K562 (cell line): ENCODE results near the gene MYO1E. TPM values are rescaled to one million over a fixed set of nuclear protein-coding genes. Genes with fewer than 3 reads are reported as not detected.

Source experiments
- ATAC-seq: fragments of 200-7000 bp; cut with Tn5 transposase; 3 replicates; pipeline ENCODE4 v1.9.1; 2020; ENCODE audit warnings: moderate library complexity
- BruUV-seq: library from RNA; stranded (reverse); fragments of 400-500 nt; replicated peaks from 2 replicates; lab custom pipeline; 2021; lab: Mats Ljungman, UMichigan
- CTCF ChIA-PET: fragments of 300-600 bp; formaldehyde crosslinking; extraction: SDS; loops from one replicate; lab custom pipeline; 2021; ENCODE audit warnings: low intra/inter-chr PET ratio; lab: Yijun Ruan, JAX
- POLR2A ChIA-PET: fragments of 300-600, 350-650 bp; sonication (Branson Sonifier 250); formaldehyde crosslinking; extraction: SDS; loops from one replicate; lab custom pipeline; 2021; ENCODE audit warnings: antibody characterized with exemption, inconsistent platforms; lab: Yijun Ruan, JAX
- DNase-seq, 4 experiments: peaks; one replicate each; pipeline versions ENCODE4 v3.0.0 to v3.0.0-alpha.2; 2011 to 2018; ENCODE audit warnings: low spot score in 3 of 4, mixed read lengths in 3 of 4; ENCODE audit errors: extremely low read depth in 1 of 4
- FAIRE-seq: peaks from 2 replicates; lab custom pipeline; 2011; peaks lifted over from hg19 to GRCh38; lab: Jason Lieb, UNC
- H2AFZ ChIP-seq: 2 replicates; pipeline ENCODE4 v1.6.0; 2011; ENCODE audit warnings: low read depth, low read length, control low read depth, inconsistent platforms
- H3K27ac ChIP-seq: fragments of 200-600 bp; 3 replicates; pipeline ENCODE4 v1.8.0; 2011; ENCODE audit warnings: low read depth, mild to moderate bottlenecking, control low read depth, inconsistent platforms, low read length, moderate library complexity, mixed read lengths; ENCODE audit errors: extremely low read depth
- H3K27me3 ChIP-seq, 2 experiments: fragments of 300-600 bp in 1 of 2; 2 replicates in 1 of 2; 3 replicates in 1 of 2; pipeline versions ENCODE4 v1.6.0 to v1.8.0; 2011; ENCODE audit warnings: inconsistent platforms in 2 of 2, low read length in 2 of 2, mild to moderate bottlenecking in 1 of 2, mixed read lengths in 1 of 2, moderate library complexity in 1 of 2; ENCODE audit not compliant: control insufficient read depth in 2 of 2, insufficient read depth in 2 of 2
- H3K36me3 ChIP-seq: fragments of 300-600 bp; 3 replicates; pipeline ENCODE4 v1.8.0; 2011; ENCODE audit warnings: mild to moderate bottlenecking, low read length, inconsistent platforms; ENCODE audit not compliant: control insufficient read depth, insufficient read depth
- H3K4me1 ChIP-seq, 2 experiments: fragments of 200-600 bp in 1 of 2; replicated peaks in 1 of 2; 2 replicates in 1 of 2; 3 replicates in 1 of 2; pipeline versions ENCODE4 v1.5.1 to v1.8.0; 2011; ENCODE audit warnings: inconsistent platforms in 2 of 2, low read length in 2 of 2, mild to moderate bottlenecking in 1 of 2, mixed read lengths in 1 of 2, moderate library complexity in 1 of 2; ENCODE audit not compliant: control insufficient read depth in 2 of 2, insufficient read depth in 2 of 2
- H3K4me2 ChIP-seq: 2 replicates; pipeline ENCODE4 v1.6.1; 2011; ENCODE audit warnings: low read length, control low read depth, inconsistent platforms, mixed read lengths; ENCODE audit not compliant: insufficient read depth
- H3K4me3 ChIP-seq: fragments of 200-600 bp; sonication (generic), shearing (Covaris generic); 2 replicates; pipeline ENCODE4 v1.5.1; 2016; ENCODE audit warnings: control low read depth, inconsistent platforms
- H3K79me2 ChIP-seq: fragments of 200-600 bp; 3 replicates; pipeline ENCODE4 v1.8.0; 2011; ENCODE audit warnings: low read length, inconsistent platforms; ENCODE audit not compliant: control insufficient read depth, insufficient read depth
- H3K9ac ChIP-seq, 2 experiments: 2 replicates each; pipeline versions ENCODE4 v1.6.0 to v1.6.1; 2011; ENCODE audit warnings: low read depth in 2 of 2, low read length in 2 of 2, control low read depth in 1 of 2, inconsistent platforms in 1 of 2, mild to moderate bottlenecking in 1 of 2, mixed read lengths in 1 of 2; ENCODE audit not compliant: insufficient read depth in 1 of 2
- H3K9me1 ChIP-seq: one replicate; pipeline ENCODE4 v1.6.0; 2011; ENCODE audit warnings: inconsistent platforms, mild to moderate bottlenecking, low read length, moderate library complexity; ENCODE audit not compliant: control insufficient read depth, insufficient read depth
- H3K9me3 ChIP-seq: replicated peaks from 2 replicates; pipeline ENCODE4 v1.5.1; 2011; ENCODE audit warnings: low read depth, low read length, inconsistent platforms; ENCODE audit not compliant: control insufficient read depth, insufficient read depth
- H4K20me1 ChIP-seq: replicated peaks from 2 replicates; pipeline ENCODE4 v1.6.1; 2011; ENCODE audit warnings: low read length, inconsistent platforms, mixed read lengths; ENCODE audit not compliant: control insufficient read depth, insufficient read depth
- DMBX1 ChIP-seq: fragments of 250-450 bp; sonication (Bioruptor Pico); IDR thresholded peaks from 2 replicates; pipeline ENCODE4 v1.8.0; 2022; ENCODE audit warnings: inconsistent platforms, mild to moderate bottlenecking, moderate library complexity, borderline replicate concordance
- HCFC1 ChIP-seq: IDR thresholded peaks from 2 replicates; pipeline ENCODE4 v1.6.1; 2012; ENCODE audit warnings: low read depth, low read length, improper control_type of control experiment
- POLR3A ChIP-seq: IDR thresholded peaks from 2 replicates; pipeline ENCODE4 v1.6.1; 2011; ENCODE audit warnings: borderline replicate concordance, mild to moderate bottlenecking, moderate library complexity; ENCODE audit not compliant: insufficient read length, insufficient read depth; ENCODE audit errors: extremely low read depth
- POLR3G ChIP-seq: IDR thresholded peaks from 2 replicates; pipeline ENCODE4 v1.6.1; 2011; ENCODE audit not compliant: insufficient read length, insufficient replicate concordance; ENCODE audit errors: extremely low read depth
- SNIP1 ChIP-seq: fragments of 450-650 bp; IDR thresholded peaks from 2 replicates; pipeline ENCODE4 v1.7.1; 2017; ENCODE audit warnings: low read depth, mild to moderate bottlenecking
- TCFL5 ChIP-seq: fragments of 250-450 bp; sonication (Bioruptor Pico); conservative IDR thresholded peaks from 2 replicates; pipeline ENCODE4 v1.6.1; 2021; ENCODE audit warnings: mild to moderate bottlenecking, moderate library complexity, matching md5 sums
- TRIM28 ChIP-seq: fragments of 450-650 bp; IDR thresholded peaks from 2 replicates; pipeline ENCODE4 v1.6.1; 2017
- YBX1 ChIP-seq: fragments of 450-650 bp; IDR thresholded peaks from 2 replicates; pipeline ENCODE4 v1.7.1; 2016; ENCODE audit warnings: mild to moderate bottlenecking
- ZBED1 ChIP-seq: IDR thresholded peaks from 2 replicates; pipeline ENCODE4 v1.6.1; 2014
- ZBTB17 ChIP-seq: fragments of 450-650 bp; formaldehyde crosslinking; IDR thresholded peaks from 2 replicates; pipeline ENCODE4 v1.4.0; 2020; ENCODE audit warnings: mild to moderate bottlenecking
- ZNF589 ChIP-seq: fragments of 200-800 bp; sonication (Bioruptor generic); IDR thresholded peaks from 2 replicates; pipeline ENCODE4 v1.6.1; 2016; ENCODE audit warnings: low read depth, missing genetic modification characterization, missing compliant biosample characterization
- WGBS: fragments of 100-300 bp; shearing (Covaris generic); methylation state at CpG from one replicate; pipeline ENCODE4 v1.1.6; 2016; ENCODE audit warnings: low coverage, mixed read lengths; ENCODE audit not compliant: insufficient coverage; ENCODE audit errors: missing lambda C conversion rate; 5-methylcytosine and 5-hydroxymethylcytosine counted together
- in situ Hi-C: fragments of 300-500 bp; cut with MboI; formaldehyde crosslinking; loops from 4 replicates; pipeline ENCODE4 v1.15.0; 2018; ENCODE audit warnings: inconsistent platforms, mixed read lengths
- intact Hi-C: fragments of 100-400 bp; cut with micrococcal nuclease; formaldehyde crosslinking; loops from 2 replicates; pipeline ENCODE4 v1.14.2; 2022
- polyA plus RNA-seq, 8 experiments: library from polyadenylated mRNA; depleted of rRNA in 4 of 8; stranded (reverse) in 5 of 8; unstranded in 3 of 8; fragments of >200 nt; fragmentation: Nextera tagmentation in 2 of 8; fragmentation: Illumina TruSeq in 1 of 8; extraction: Ambion mirVana in 2 of 8; extraction: Trizol in 1 of 8; gene quantifications; 2 replicates each; pipeline versions ENCODE4 v1.2.1 to v1.2.3, GENCODE V29; 2011 to 2014; ENCODE audit warnings: inconsistent platforms in 1 of 8, missing spikeins in 1 of 8
- total RNA-seq, 7 experiments: library from RNA; depleted of rRNA in 6 of 7; stranded (reverse); fragments of >200 nt in 6 of 7; fragmentation: Illumina TruSeq in 2 of 7; extraction: Trizol in 2 of 7; gene quantifications; 2 replicates each; pipeline versions ENCODE4 v1.2.1 to v1.2.3, GENCODE V29; 2011 to 2021; ENCODE audit warnings: low replicate concordance in 1 of 7
- TF ChIP-seq, protein P1 (sequence below): fragments of 250-450 bp; sonication (Bioruptor Pico); IDR thresholded peaks from 2 replicates; pipeline ENCODE4 v1.4.0; 2020; ENCODE audit warnings: mild to moderate bottlenecking, moderate library complexity

The MYO1E gene
- total and polyA plus RNA-seq, 9 of the 15 experiments (the other 6 are each of a cell fraction or from before 2014, with no cell fraction given) = under 0.01 to 0.44 (median 0.01) TPM; not detected in 6

- no peaks in the 10 kb centered on the region for H3K4me1 ChIP-seq
- no peaks in the 10 kb centered on the region for H3K9me3 ChIP-seq
- ChIA-PET POLR2A (no interaction called here), CTCF (no interaction called here)
- H3K79me2 ChIP-seq = no peaks in the 10 kb centered on the region
- DNase-seq (no peak), ATAC-seq (no peak), FAIRE-seq (no peak)
- TF ChIP-seq TRIM28 = no peak
- intact Hi-C loops = no loop called here
- H2AFZ ChIP-seq = no peak overlapping the region
- no peak overlapping the region for H3K4me3 ChIP-seq
- H3K27me3 ChIP-seq = peaks cover 24 to 32% of the 10 kb centered on the region in 2 experiments
- in situ Hi-C loops = no loop called here
- no peaks in the 10 kb centered on the region for H3K36me3 ChIP-seq
- H4K20me1 ChIP-seq = no peaks in the 10 kb centered on the region
- WGBS = 0% methylated on average over 3 of the region's 3 CpGs
- H3K9ac ChIP-seq = no peak overlapping the region
- H3K9me1 ChIP-seq = no peaks in the 10 kb centered on the region
- no peak overlapping the region for H3K4me2 ChIP-seq
- no peak overlapping the region for H3K27ac ChIP-seq
- no TSS peak for BruUV-seq
Observed at GRCh38 chr15:59278120-59278519, 94.6 kb downstream of the MYO1E start.

DNA sequence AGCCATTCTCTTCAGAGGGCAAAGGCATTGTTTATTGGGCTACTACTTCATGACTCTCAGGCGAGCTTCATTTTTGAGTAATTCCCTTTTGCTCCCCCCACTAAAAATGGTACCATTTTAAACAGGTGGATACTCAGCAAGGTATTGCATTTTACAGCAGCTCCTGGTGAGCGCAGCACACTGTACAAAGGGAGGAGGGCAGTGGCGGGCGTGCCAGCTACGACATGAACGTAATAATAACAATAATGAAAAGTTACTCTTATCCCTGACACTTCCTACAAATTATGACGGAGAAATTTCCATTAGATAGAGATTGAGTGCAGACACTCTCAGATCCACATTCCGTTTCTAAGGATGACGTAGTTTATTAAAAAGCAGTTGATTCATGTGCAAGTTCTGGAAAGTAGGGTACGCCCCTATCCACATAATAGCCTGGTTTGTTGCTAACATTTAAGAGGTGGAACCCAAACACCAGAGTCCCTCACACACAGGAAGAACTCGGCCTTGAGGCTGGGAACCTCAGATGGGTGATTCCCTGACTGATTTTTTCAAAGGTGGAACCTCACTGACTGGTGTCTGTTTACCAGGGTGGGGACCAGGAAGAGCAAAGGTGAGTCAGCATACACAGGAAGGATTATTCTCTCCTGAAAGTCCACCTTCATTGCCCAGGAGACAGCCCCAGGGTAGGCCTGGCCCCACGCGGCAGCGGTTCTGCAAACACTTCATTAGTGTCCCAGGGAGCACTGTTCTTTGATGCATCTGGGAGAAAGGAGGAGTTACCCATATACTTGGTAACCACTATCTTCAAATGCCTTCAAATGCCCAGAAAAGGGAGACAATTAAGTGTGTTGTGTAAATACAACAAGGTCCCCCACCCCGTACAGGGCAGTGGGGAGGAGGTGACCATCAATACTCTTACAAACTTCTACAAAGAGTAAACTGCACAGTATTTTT, 96.2 kb downstream of the MYO1E start:
- no TSS peak for BruUV-seq
- no peaks in the 10 kb centered on the region for H3K36me3 ChIP-seq
- in situ Hi-C loops (no loop called here), intact Hi-C loops (no loop called here)
- no peaks in the 10 kb centered on the region for H4K20me1 ChIP-seq
- ChIA-PET POLR2A (interaction anchor here (0.7 kb wide), 1 partner anchor 8 kb away, joined by 3 read pairs; no protein-coding TSS in a partner anchor), CTCF (no interaction called here)
- H2AFZ ChIP-seq = no peak overlapping the region
- ATAC-seq (no peak), DNase-seq (no peak), FAIRE-seq (no peak)
- no peaks in the 10 kb centered on the region for H3K9me3 ChIP-seq
- WGBS = under 1% methylated on average over 15 of the region's 15 CpGs
- H3K4me1 ChIP-seq = no peaks in the 10 kb centered on the region
- H3K4me2 ChIP-seq = no peak overlapping the region
- H3K9ac ChIP-seq = no peak overlapping the region
- H3K27me3 ChIP-seq = peaks cover 30 to 33% of the 10 kb centered on the region in 2 experiments
- no peak overlapping the region for H3K27ac ChIP-seq
- no peaks in the 10 kb centered on the region for H3K9me1 ChIP-seq
- H3K79me2 ChIP-seq = no peaks in the 10 kb centered on the region
- H3K4me3 ChIP-seq = no peak overlapping the region
- TF ChIP-seq ZBED1 = no peak
- TF ChIP-seq, protein P1, sequence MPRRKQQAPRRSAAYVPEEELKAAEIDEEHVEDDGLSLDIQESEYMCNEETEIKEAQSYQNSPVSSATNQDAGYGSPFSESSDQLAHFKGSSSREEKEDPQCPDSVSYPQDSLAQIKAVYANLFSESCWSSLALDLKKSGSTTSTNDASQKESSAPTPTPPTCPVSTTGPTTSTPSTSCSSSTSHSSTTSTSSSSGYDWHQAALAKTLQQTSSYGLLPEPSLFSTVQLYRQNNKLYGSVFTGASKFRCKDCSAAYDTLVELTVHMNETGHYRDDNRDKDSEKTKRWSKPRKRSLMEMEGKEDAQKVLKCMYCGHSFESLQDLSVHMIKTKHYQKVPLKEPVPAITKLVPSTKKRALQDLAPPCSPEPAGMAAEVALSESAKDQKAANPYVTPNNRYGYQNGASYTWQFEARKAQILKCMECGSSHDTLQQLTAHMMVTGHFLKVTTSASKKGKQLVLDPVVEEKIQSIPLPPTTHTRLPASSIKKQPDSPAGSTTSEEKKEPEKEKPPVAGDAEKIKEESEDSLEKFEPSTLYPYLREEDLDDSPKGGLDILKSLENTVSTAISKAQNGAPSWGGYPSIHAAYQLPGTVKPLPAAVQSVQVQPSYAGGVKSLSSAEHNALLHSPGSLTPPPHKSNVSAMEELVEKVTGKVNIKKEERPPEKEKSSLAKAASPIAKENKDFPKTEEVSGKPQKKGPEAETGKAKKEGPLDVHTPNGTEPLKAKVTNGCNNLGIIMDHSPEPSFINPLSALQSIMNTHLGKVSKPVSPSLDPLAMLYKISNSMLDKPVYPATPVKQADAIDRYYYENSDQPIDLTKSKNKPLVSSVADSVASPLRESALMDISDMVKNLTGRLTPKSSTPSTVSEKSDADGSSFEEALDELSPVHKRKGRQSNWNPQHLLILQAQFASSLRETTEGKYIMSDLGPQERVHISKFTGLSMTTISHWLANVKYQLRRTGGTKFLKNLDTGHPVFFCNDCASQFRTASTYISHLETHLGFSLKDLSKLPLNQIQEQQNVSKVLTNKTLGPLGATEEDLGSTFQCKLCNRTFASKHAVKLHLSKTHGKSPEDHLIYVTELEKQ (CRISPR knock-in tag) = no peak
- no peak for TF ChIP-seq POLR3G
- no peak for TF ChIP-seq TCFL5 (CRISPR knock-in tag)
- TF ChIP-seq POLR3A = no peak
- TF ChIP-seq HCFC1 = no peak
- TF ChIP-seq SNIP1 = no peak
- TF ChIP-seq YBX1 = no peak
- TF ChIP-seq ZBTB17 (CRISPR knock-in tag) = no peak
- TF ChIP-seq ZNF589 (CRISPR knock-in tag) = no peak
- no peak for TF ChIP-seq DMBX1 (CRISPR knock-in tag)
